Peyer's patch (tissue), 4 donors: Measurements from ENCODE around the gene ERMP1.

Source experiments
- POLR2A ChIP-seq, 2 donors: fragments of 450-650 bp; IDR thresholded peaks; one replicate each; pipeline ENCODE4 v1.5.1; 2017; ENCODE audit warnings: antibody characterized with exemption in 2 of 2, mild to moderate bottlenecking in 2 of 2, moderate library complexity in 2 of 2
- TF ChIP-seq, protein P1 (sequence below), 6 experiments: fragments of 450-650 bp in 4 of 6; fragments of 200-600 bp in 2 of 6; sonication (generic) in 1 of 6; IDR thresholded peaks; one replicate each; pipeline ENCODE4 v1.5.1; 2017 to 2019; ENCODE audit warnings: antibody characterized with exemption in 6 of 6, mild to moderate bottlenecking in 3 of 6, moderate library complexity in 1 of 6

DNA sequence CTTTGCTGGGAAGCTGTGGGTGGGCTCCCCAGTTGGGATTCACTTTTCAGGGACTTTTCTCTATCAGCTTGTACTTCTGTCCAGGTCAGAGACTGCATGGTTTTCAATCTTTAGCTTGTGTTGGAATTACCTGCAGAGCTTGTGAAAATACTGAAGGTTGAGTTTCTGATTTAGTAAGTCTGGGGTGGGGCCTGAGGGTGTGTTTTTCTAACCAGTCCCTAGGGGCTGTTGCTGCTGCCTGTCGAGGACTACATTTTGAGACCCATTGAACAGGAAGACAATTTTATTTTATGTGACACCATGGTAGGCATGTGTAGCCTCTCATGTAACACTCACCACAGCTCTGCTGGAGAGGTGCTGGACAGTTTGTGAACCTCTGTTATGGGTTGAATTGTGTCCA is 43.1 kb upstream of the ERMP1 start:
- TF ChIP-seq, protein P1, sequence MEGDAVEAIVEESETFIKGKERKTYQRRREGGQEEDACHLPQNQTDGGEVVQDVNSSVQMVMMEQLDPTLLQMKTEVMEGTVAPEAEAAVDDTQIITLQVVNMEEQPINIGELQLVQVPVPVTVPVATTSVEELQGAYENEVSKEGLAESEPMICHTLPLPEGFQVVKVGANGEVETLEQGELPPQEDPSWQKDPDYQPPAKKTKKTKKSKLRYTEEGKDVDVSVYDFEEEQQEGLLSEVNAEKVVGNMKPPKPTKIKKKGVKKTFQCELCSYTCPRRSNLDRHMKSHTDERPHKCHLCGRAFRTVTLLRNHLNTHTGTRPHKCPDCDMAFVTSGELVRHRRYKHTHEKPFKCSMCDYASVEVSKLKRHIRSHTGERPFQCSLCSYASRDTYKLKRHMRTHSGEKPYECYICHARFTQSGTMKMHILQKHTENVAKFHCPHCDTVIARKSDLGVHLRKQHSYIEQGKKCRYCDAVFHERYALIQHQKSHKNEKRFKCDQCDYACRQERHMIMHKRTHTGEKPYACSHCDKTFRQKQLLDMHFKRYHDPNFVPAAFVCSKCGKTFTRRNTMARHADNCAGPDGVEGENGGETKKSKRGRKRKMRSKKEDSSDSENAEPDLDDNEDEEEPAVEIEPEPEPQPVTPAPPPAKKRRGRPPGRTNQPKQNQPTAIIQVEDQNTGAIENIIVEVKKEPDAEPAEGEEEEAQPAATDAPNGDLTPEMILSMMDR (IDR thresholded peaks at IDR 0.05): no peak
- no peak for TF ChIP-seq POLR2A (IDR thresholded peaks at IDR 0.05)
